WTC11 (cell line): Measurements from ENCODE around the gene SMIM5. TPM values are rescaled to one million over a fixed set of nuclear protein-coding genes. Genes with fewer than 3 reads are reported as not detected.
A peak's percentile ranks its signal among the peaks of the same experiment; 100 is the strongest.

Experiments
- ATAC-seq: fragments of 200-7000 bp; cut with Tn5 transposase; 2 replicates; pipeline ENCODE4 v1.10.0; 2021; ENCODE audit warnings: mild to moderate bottlenecking, moderate library complexity
- CTCF ChIA-PET: fragments of 300-600 bp; sonication (Branson Sonifier 250); formaldehyde crosslinking; loops from one replicate; lab custom pipeline; 2021; ENCODE audit warnings: antibody characterized with exemption; lab: Charles Lee
- POLR2A ChIA-PET: fragments of 350-600 bp; sonication (Branson Sonifier 250); formaldehyde crosslinking; loops from one replicate; lab custom pipeline; 2021; ENCODE audit warnings: antibody characterized with exemption; lab: Charles Lee
- DNase-seq: peaks from one replicate; pipeline ENCODE4 v3.0.0; 2021; ENCODE audit warnings: low spot score
- H3K27ac Mint-ChIP-seq: 2 replicates; pipeline ENCODE4 v1.8.0; 2021; ENCODE audit warnings: mixed read lengths
- H3K27me3 Mint-ChIP-seq: 2 replicates; pipeline ENCODE4 v1.8.0; 2021; ENCODE audit warnings: low read depth, mild to moderate bottlenecking, moderate library complexity, mixed read lengths
- H3K36me3 Mint-ChIP-seq: 2 replicates; pipeline ENCODE4 v1.8.0; 2021; ENCODE audit warnings: mixed read lengths
- H3K4me1 Mint-ChIP-seq: 2 replicates; pipeline ENCODE4 v1.8.0; 2022; ENCODE audit warnings: mixed read lengths
- H3K4me3 Mint-ChIP-seq: 2 replicates; pipeline ENCODE4 v1.8.0; 2021; ENCODE audit warnings: mild to moderate bottlenecking, moderate library complexity, mixed read lengths
- H3K9me3 Mint-ChIP-seq: 2 replicates; pipeline ENCODE4 v1.8.0; 2021; ENCODE audit warnings: mixed read lengths
- CDX4 ChIP-seq: fragments of 250-450 bp; sonication (Bioruptor Pico); IDR thresholded peaks from 2 replicates; pipeline ENCODE4 v1.9.0; 2021; ENCODE audit warnings: moderate library complexity, mild to moderate bottlenecking, inconsistent platforms, borderline replicate concordance
- CREM ChIP-seq: sonication (generic); formaldehyde crosslinking; IDR thresholded peaks from 2 replicates; pipeline ENCODE4 v1.8.1; 2022; ENCODE audit warnings: mild to moderate bottlenecking, missing genetic modification reagents, moderate library complexity
- ERG ChIP-seq: fragments of 250-450 bp; sonication (Bioruptor Pico); IDR thresholded peaks from 2 replicates; pipeline ENCODE4 v1.8.0; 2021; ENCODE audit warnings: mild to moderate bottlenecking
- GTF2I ChIP-seq: fragments of 250-450 bp; sonication (Bioruptor Pico); conservative IDR thresholded peaks from 2 replicates; pipeline ENCODE4 v1.4.0; 2021; ENCODE audit warnings: mild to moderate bottlenecking
- HMGXB4 ChIP-seq: sonication (generic); formaldehyde crosslinking; IDR thresholded peaks from 2 replicates; pipeline ENCODE4 v1.8.1; 2023; ENCODE audit warnings: mild to moderate bottlenecking, moderate library complexity, missing genetic modification reagents
- JUN ChIP-seq: sonication (generic); formaldehyde crosslinking; IDR thresholded peaks from 2 replicates; pipeline ENCODE4 v1.8.0; 2023; ENCODE audit warnings: mild to moderate bottlenecking, missing genetic modification reagents
- KAT7 ChIP-seq: sonication (generic); formaldehyde crosslinking; IDR thresholded peaks from 2 replicates; pipeline ENCODE4 v1.8.1; 2023; ENCODE audit warnings: missing genetic modification reagents, mild to moderate bottlenecking, borderline replicate concordance
- NFE2L1 ChIP-seq: sonication (generic); formaldehyde crosslinking; IDR thresholded peaks from 2 replicates; pipeline ENCODE4 v1.8.1; 2023; ENCODE audit warnings: missing genetic modification reagents
- NR1H2 ChIP-seq: sonication (generic); formaldehyde crosslinking; IDR thresholded peaks from 2 replicates; pipeline ENCODE4 v1.9.0; 2021; ENCODE audit warnings: mild to moderate bottlenecking, moderate library complexity, missing genetic modification reagents
- NR2C2 ChIP-seq: sonication (generic); formaldehyde crosslinking; IDR thresholded peaks from 2 replicates; pipeline ENCODE4 v1.8.0; 2022; ENCODE audit warnings: mild to moderate bottlenecking, missing genetic modification reagents
- OVOL2 ChIP-seq: fragments of 250-450 bp; sonication (Bioruptor Pico); IDR thresholded peaks from 2 replicates; pipeline ENCODE4 v1.9.0; 2021; ENCODE audit warnings: mild to moderate bottlenecking, borderline replicate concordance
- ZBTB21 ChIP-seq: sonication (generic); formaldehyde crosslinking; IDR thresholded peaks from 2 replicates; pipeline ENCODE4 v1.8.1; 2023; ENCODE audit warnings: mild to moderate bottlenecking, missing genetic modification reagents, borderline replicate concordance
- ZNF416 ChIP-seq: fragments of 250-450 bp; sonication (Bioruptor Pico); IDR thresholded peaks from 2 replicates; pipeline ENCODE4 v1.9.0; 2021; ENCODE audit warnings: mild to moderate bottlenecking, inconsistent platforms
- ZSCAN18 ChIP-seq: fragments of 250-450 bp; sonication (Bioruptor Pico); IDR thresholded peaks from 2 replicates; pipeline ENCODE4 v2.1.2; 2022; ENCODE audit warnings: mild to moderate bottlenecking, moderate library complexity
- total RNA-seq: library from RNA; stranded (reverse); gene quantifications from 3 replicates; pipeline ENCODE4 v1.2.3, GENCODE V29; 2021

The SMIM5 gene
- total RNA-seq, 1 experiment from 2014 or later: not detected

GRCh38 chr17:75589012-75589918 lies 44.0 kb upstream of the SMIM5 start (continued):
- no peak for TF ChIP-seq CDX4 (CRISPR knock-in tag)
- TF ChIP-seq JUN (CRISPR knock-in tag): no peak
- TF ChIP-seq ZSCAN18 (CRISPR knock-in tag): no peak

GRCh38 chr17:75589919-75590303 lies 43.3 kb upstream of the SMIM5 start:
- H3K4me3 Mint-ChIP-seq: peak overlapping the region; percentile 49
- ChIA-PET CTCF (interaction anchor here (0.6 to 8.9 kb wide), 14 partner anchors 10 to 520 kb away, joined by 3 to 61 read pairs (median 4); partner anchors contain the start of genes LLGL2, MIF4GD, SMIM5 and TSEN54), POLR2A (no interaction called here)
- peaks cover 3% of the 10 kb centered on the region; the same call in 1 of the 2 replicates for H3K36me3 Mint-ChIP-seq
- ATAC-seq: no peak
- TF ChIP-seq GTF2I (no peak), KAT7 (CRISPR knock-in tag) (no peak), ERG (no peak), HMGXB4 (CRISPR knock-in tag) (0 out of 2 replicates have a peak, but pooled peaks have one; percentile 40), NFE2L1 (CRISPR knock-in tag) (no peak), ZBTB21 (CRISPR knock-in tag) (no peak), OVOL2 (CRISPR knock-in tag) (no peak), CREM (0 out of 2 replicates have a peak, but pooled peaks have one; percentile 17), ZNF416 (CRISPR knock-in tag) (no peak)
- DNase-seq: no peak
- H3K9me3 Mint-ChIP-seq: peaks cover 11% of the 10 kb centered on the region
- peaks cover 25% of the 10 kb centered on the region for H3K27me3 Mint-ChIP-seq
- H3K4me1 Mint-ChIP-seq: peaks cover 5% of the 10 kb centered on the region
- H3K27ac Mint-ChIP-seq: no peak overlapping the region

GRCh38 chr17:75590314-75590761 lies 42.9 kb upstream of the SMIM5 start:
- no peak for DNase-seq
- H3K36me3 Mint-ChIP-seq: peaks cover 3% of the 10 kb centered on the region; the same call in 1 of the 2 replicates
- 0 out of 2 replicates have a peak, but pooled peaks have one; percentile 16 for TF ChIP-seq NR2C2 (CRISPR knock-in tag)
- TF ChIP-seq NR1H2 (CRISPR knock-in tag): no peak
- TF ChIP-seq, all 79 proteins: peak for 1
- no peak for ATAC-seq
- Mint-ChIP-seq H3K27ac (no peak overlapping the region), H3K4me1 (peaks cover 5% of the 10 kb centered on the region), H3K4me3 (peak overlapping the region; percentile 18; the same call in 1 of the 2 replicates), H3K27me3 (peaks cover 25% of the 10 kb centered on the region), H3K9me3 (peaks cover 8% of the 10 kb centered on the region)
- POLR2A ChIA-PET: no interaction called here
- CTCF ChIA-PET: interaction anchor here (0.6 to 8.9 kb wide), 15 partner anchors 11 to 519 kb away, joined by 3 to 61 read pairs (median 4); partner anchors contain the start of genes LLGL2, MIF4GD, SMIM5 and TSEN54
